PFSK-1 (cell line): Measurements from ENCODE around the gene MMD.

Experiments
- POLR2AphosphoS5 ChIP-seq: IDR thresholded peaks from 2 replicates; pipeline ENCODE4 v1.6.1; 2012; ENCODE audit warnings: low read depth, mild to moderate bottlenecking, control low read depth, low read length, moderate library complexity
- SIN3A ChIP-seq: IDR thresholded peaks from 2 replicates; pipeline ENCODE4 v1.6.1; 2012; ENCODE audit warnings: mild to moderate bottlenecking, low read length, moderate library complexity, borderline replicate concordance; ENCODE audit not compliant: insufficient read depth
- TF ChIP-seq, protein P1 (sequence below), 2 experiments: IDR thresholded peaks; 2 replicates each; pipeline versions ENCODE4 v1.6.1 to v1.8.0; 2011 to 2012; ENCODE audit warnings: low read depth in 2 of 2, low read length in 2 of 2, control low read depth in 1 of 2, inconsistent platforms in 1 of 2, mild to moderate bottlenecking in 1 of 2, moderate library complexity in 1 of 2; ENCODE audit not compliant: insufficient read depth in 1 of 2

GRCh38 chr17:55344514-55344997, 77.1 kb downstream of the MMD start:
- TF ChIP-seq POLR2AphosphoS5 (no peak), SIN3A (no peak)
- TF ChIP-seq, protein P1, sequence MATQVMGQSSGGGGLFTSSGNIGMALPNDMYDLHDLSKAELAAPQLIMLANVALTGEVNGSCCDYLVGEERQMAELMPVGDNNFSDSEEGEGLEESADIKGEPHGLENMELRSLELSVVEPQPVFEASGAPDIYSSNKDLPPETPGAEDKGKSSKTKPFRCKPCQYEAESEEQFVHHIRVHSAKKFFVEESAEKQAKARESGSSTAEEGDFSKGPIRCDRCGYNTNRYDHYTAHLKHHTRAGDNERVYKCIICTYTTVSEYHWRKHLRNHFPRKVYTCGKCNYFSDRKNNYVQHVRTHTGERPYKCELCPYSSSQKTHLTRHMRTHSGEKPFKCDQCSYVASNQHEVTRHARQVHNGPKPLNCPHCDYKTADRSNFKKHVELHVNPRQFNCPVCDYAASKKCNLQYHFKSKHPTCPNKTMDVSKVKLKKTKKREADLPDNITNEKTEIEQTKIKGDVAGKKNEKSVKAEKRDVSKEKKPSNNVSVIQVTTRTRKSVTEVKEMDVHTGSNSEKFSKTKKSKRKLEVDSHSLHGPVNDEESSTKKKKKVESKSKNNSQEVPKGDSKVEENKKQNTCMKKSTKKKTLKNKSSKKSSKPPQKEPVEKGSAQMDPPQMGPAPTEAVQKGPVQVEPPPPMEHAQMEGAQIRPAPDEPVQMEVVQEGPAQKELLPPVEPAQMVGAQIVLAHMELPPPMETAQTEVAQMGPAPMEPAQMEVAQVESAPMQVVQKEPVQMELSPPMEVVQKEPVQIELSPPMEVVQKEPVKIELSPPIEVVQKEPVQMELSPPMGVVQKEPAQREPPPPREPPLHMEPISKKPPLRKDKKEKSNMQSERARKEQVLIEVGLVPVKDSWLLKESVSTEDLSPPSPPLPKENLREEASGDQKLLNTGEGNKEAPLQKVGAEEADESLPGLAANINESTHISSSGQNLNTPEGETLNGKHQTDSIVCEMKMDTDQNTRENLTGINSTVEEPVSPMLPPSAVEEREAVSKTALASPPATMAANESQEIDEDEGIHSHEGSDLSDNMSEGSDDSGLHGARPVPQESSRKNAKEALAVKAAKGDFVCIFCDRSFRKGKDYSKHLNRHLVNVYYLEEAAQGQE (IDR thresholded peaks at IDR 0.05; ENCODE audit: insufficient read depth in 1 of 2, low read depth in 2 of 2, low read length in 2 of 2) = no peak
